HCT116 (cell line): ENCODE data around the gene PCDHB3.

ENCODE experiments used
- CEBPB ChIP-seq: IDR thresholded peaks from 2 replicates; pipeline ENCODE4 v1.6.1; 2012; ENCODE audit warnings: low read depth
- ELF1 ChIP-seq: IDR thresholded peaks from 2 replicates; pipeline ENCODE4 v1.6.1; 2012; ENCODE audit warnings: low read depth, borderline replicate concordance
- EZH2 ChIP-seq: fragments of 200-600 bp; sonication (generic); IDR thresholded peaks from 2 replicates; pipeline ENCODE4 v1.6.1; 2017; ENCODE audit warnings: antibody characterized with exemption, mixed run types
- YY1 ChIP-seq: IDR thresholded peaks from 2 replicates; pipeline ENCODE4 v1.6.1; 2011; ENCODE audit warnings: low read length, low read depth, moderate library complexity, mild to moderate bottlenecking; ENCODE audit not compliant: insufficient replicate concordance; ENCODE audit errors: extremely low read depth
- ZNF274 ChIP-seq: fragments of 200-500 bp; sonication (Bioruptor generic); IDR thresholded peaks from 2 replicates; pipeline ENCODE4 v1.6.1; 2014; ENCODE audit warnings: mild to moderate bottlenecking, low read depth, low read length, inconsistent platforms
- TF ChIP-seq, protein P1 (sequence below), 3 experiments: fragments of 200-600 bp in 1 of 3; sonication (generic) in 1 of 3; IDR thresholded peaks in 2 of 3; conservative IDR thresholded peaks in 1 of 3; 2 replicates each; pipeline ENCODE4 v1.5.1; 2012 to 2017; ENCODE audit warnings: low read depth in 2 of 3, low read length in 2 of 3, antibody characterized with exemption in 1 of 3, borderline replicate concordance in 1 of 3, control low read depth in 1 of 3, mild to moderate bottlenecking in 1 of 3, mixed read lengths in 1 of 3, mixed run types in 1 of 3, moderate library complexity in 1 of 3; ENCODE audit not compliant: insufficient read depth in 1 of 3

GRCh38 chr5:141127305-141127704, 27.0 kb downstream of the PCDHB3 start:
- no peak for TF ChIP-seq ZNF274
- TF ChIP-seq YY1: no peak
- TF ChIP-seq, protein P1, sequence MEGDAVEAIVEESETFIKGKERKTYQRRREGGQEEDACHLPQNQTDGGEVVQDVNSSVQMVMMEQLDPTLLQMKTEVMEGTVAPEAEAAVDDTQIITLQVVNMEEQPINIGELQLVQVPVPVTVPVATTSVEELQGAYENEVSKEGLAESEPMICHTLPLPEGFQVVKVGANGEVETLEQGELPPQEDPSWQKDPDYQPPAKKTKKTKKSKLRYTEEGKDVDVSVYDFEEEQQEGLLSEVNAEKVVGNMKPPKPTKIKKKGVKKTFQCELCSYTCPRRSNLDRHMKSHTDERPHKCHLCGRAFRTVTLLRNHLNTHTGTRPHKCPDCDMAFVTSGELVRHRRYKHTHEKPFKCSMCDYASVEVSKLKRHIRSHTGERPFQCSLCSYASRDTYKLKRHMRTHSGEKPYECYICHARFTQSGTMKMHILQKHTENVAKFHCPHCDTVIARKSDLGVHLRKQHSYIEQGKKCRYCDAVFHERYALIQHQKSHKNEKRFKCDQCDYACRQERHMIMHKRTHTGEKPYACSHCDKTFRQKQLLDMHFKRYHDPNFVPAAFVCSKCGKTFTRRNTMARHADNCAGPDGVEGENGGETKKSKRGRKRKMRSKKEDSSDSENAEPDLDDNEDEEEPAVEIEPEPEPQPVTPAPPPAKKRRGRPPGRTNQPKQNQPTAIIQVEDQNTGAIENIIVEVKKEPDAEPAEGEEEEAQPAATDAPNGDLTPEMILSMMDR (IDR thresholded peaks at IDR 0.05 in 2 of 3, conservative IDR thresholded peaks at IDR 0.05 in 1 of 3; ENCODE audit: borderline replicate concordance in 1 of 3, insufficient read depth in 1 of 3, low read depth in 2 of 3, low read length in 2 of 3): no peak
- no peak for TF ChIP-seq ELF1
- no peak for TF ChIP-seq CEBPB
- no peak for TF ChIP-seq EZH2
